Amniotic epithelial cell (primary cell): ENCODE results near the gene RPS6KA2.
A peak's percentile ranks its signal among the peaks of the same experiment; 100 is the strongest.
"Not testable (repeated sequence)": the region's sequence is repeated elsewhere in the genome, so short reads cannot be mapped to it uniquely, and the experiment has no call there.

ENCODE experiments used
- DNase-seq: peaks from one replicate; pipeline ENCODE4 v3.0.0-alpha.2; 2010; ENCODE audit warnings: low read depth

The RPS6KA2 gene

GRCh38 chr6:166635013-166635970 is 8.2 kb upstream of the RPS6KA2 start:
- DNase-seq, result no peak

- DNase-seq, result not testable (repeated sequence)
Measured at GRCh38 chr6:166634581-166634980, 7.5 kb upstream of the RPS6KA2 start.

- DNase-seq, result no peak
Measured at GRCh38 chr6:166633732-166634535, 6.9 kb upstream of the RPS6KA2 start.

- no peak for DNase-seq
Measured at GRCh38 chr6:166632731-166633130, 5.7 kb upstream of the RPS6KA2 start.

- no peak for DNase-seq
Measured at GRCh38 chr6:166630462-166630861, 3.4 kb upstream of the RPS6KA2 start.

GRCh38 chr6:166629628-166630027 is 2.6 kb upstream of the RPS6KA2 start:
- DNase-seq, result peak; percentile 47

- peak; percentile 51 for DNase-seq
Measured at GRCh38 chr6:166627875-166628801, 1.1 kb upstream of the RPS6KA2 start.

- DNase-seq, result peak; percentile 61
Measured at GRCh38 chr6:166626177-166627032, 646 bp downstream of the RPS6KA2 start.

GRCh38 chr6:166625356-166625755 is 1.7 kb downstream of the RPS6KA2 start:
- peak; percentile 76 for DNase-seq

GRCh38 chr6:166624275-166624674 is 2.8 kb downstream of the RPS6KA2 start:
- DNase-seq, result peak; percentile 95

- peak; percentile 57 for DNase-seq
Measured at GRCh38 chr6:166623318-166623717, 3.7 kb downstream of the RPS6KA2 start.

GRCh38 chr6:166621114-166621540 is 5.9 kb downstream of the RPS6KA2 start:
- no peak for DNase-seq

GRCh38 chr6:166620478-166621113 is 6.5 kb downstream of the RPS6KA2 start:
- DNase-seq, result peak; percentile 27

GRCh38 chr6:166619912-166620311 is 7.1 kb downstream of the RPS6KA2 start:
- peak; percentile 99 for DNase-seq

GRCh38 chr6:166618866-166619761 is 7.9 kb downstream of the RPS6KA2 start:
- peak; percentile 73 for DNase-seq

GRCh38 chr6:166618251-166618650 is 8.8 kb downstream of the RPS6KA2 start:
- no peak for DNase-seq

GRCh38 chr6:166617359-166617758 is 9.7 kb downstream of the RPS6KA2 start:
- DNase-seq, result peak; percentile 29

GRCh38 chr6:166616261-166617238 is 10.5 kb downstream of the RPS6KA2 start:
- DNase-seq, result no peak
